Right forelimb (tissue), 1 donor: ENCODE results near the gene UST.
A peak's percentile ranks its signal among the peaks of the same experiment; 100 is the strongest.
"Not testable (repeated sequence)": the region's sequence is repeated elsewhere in the genome, so short reads cannot be mapped to it uniquely, and the experiment has no call there.

Experiments used
- DNase-seq: peaks from one replicate; pipeline ENCODE4 v3.0.0-alpha.2; 2018

UST gene

DNA sequence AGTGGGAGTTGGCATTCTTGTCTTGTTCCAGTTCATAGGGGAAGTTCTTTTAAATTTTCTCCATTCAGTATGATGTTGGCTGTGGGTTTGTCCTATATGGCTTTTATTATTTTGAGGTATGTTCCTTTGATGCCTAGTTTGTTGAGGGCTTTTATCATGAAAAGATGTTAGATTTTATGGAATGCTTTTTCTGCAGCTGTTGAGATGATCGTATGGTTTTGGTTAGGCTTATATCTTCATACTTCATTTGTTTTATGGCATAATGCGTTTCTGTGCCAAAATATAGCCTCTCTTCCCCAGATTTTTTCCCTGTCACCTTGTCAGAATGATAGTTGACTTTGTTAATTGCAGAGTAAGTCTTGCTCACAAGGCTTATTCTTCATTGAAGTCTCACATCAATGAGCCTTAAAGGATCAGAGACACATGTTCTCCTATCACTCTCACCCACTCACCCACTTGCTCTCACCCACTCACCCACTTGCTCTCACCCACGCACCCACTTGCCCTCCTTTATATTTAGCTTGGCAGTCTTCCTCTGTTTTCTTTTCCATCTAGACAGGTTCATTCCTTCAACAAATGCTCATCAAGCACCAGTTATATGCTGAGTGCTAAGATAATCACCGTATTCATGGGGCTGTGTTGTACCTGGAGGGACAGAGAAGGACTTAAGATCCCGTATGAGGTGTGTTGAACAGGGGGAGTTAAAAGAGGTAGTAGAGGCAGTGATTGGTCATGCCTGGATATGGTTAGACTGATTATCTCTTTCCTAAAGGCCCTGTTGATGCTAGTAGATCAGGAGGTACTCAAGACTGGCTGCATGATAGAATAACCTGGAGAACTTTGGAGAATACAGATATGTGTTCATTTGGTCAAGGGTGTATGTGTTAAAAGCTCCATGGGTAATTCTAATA, 19.3 kb downstream of the UST start:
- DNase-seq = no peak

DNA sequence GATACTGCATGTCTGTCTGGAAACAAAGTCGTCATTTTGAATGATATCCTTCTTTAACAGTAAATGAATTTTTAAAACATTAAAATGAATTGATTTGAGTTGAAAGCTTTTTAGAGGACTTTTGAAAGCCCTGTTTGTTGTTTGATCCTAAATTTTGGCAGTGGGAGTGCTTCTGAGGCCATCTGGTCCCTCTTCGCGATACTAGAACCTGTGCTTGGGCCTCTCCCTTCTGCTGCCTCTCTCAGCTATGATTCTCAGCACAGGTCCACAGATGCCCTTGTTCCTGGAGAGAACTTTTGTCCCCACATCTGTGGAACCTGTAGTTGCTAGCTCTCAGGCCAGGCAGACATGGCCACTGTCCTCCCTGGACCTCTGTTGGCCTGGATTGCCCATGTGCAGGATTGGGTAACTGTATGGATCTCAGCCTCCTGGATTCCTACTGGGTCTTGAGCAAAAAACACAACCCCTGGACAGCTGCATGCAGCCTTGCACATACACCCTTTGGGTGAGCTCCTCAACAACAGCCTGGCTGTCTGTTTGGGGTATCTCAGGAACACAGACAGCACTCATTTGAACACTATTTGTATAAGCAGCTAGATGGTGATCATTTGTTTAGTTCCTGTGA, 21.9 kb downstream of the UST start:
- no peak for DNase-seq

DNA sequence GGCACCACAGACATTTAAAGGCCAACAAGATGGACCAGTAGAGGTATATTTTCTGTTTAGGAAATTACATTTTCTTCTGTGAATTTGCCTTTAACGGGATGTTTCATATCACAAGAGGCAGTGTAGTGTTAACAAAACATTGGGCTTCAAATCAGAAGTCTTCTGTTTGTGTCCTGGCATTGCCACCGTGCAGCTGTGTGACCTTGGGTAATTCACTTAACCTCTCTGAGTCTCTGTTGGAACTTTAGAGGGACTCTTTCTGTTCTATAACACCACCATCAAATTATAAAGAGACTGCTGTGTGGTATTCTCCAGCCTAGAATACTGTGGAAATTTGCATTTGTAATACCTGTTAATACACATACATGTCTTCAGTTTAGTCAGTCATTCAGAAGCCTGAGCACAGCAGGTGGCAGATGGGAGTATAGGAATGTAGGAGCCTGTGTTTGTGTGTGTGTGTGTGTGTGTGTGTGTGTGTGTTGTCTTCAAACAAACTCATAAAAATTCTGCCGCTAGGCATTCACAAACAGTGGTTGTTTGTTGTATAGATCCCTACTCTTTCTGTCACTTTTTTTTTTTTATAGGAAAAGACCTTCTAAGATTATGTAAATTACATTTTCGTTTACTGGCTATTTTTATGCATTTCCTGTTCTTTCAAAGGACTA, 22.6 kb downstream of the UST start:
- no peak for DNase-seq

DNA sequence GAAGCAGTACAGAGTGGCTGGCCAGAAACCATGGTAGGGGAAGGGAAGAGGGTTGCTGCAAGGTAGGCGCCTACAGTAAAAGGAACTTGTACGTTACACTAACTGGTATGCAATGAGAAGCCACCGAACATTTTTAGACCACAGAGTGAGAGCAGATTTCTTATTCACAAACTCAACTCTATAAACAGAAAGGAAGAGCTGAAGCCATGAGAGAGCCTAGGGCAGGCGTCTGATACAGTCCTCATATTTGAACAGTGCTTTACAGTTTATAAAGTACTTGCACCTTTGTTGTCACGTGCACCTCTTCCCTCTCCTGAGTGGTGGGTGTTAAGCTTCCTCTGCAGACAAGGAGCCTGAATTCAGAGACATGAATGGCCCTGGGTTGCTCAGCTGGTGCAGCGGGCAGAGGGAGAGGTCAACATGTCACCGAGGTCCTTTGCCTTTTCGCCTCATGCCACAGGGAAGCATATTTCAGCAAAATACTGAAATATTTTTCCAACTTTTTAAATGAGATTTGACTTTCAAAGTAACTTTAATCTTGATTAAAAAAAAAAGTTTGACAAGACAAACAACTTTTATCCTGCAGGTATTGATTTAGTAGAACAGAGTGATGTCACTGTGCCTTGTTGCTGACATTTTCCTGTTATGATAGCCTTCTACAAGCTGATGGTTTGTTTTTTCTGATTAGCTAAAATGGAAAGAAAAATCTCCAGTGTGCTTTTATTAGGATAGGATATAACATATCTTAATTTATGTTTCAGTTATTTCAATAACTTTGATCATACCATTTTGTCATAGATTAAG, 23.8 kb downstream of the UST start:
- no peak for DNase-seq

DNA sequence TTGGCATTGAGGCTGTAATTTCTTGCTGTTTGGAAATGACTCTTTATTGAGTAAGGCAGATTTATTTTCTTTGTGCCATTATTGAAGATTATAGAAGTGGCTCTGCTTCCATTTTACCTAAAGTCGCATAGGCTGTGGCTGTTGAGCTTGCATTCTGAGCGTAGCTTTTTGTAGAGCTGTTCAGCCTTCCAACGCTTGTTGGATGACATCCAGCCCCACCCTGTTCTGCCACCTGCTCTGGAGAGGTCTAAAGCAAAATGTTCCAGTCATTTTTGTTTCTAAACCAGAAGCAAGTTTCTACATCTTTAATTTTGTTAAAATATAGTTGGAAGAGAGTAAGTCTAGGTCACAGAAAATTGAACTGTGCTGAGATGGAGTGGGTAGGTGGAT, 24.4 kb downstream of the UST start:
- DNase-seq = no peak

DNA sequence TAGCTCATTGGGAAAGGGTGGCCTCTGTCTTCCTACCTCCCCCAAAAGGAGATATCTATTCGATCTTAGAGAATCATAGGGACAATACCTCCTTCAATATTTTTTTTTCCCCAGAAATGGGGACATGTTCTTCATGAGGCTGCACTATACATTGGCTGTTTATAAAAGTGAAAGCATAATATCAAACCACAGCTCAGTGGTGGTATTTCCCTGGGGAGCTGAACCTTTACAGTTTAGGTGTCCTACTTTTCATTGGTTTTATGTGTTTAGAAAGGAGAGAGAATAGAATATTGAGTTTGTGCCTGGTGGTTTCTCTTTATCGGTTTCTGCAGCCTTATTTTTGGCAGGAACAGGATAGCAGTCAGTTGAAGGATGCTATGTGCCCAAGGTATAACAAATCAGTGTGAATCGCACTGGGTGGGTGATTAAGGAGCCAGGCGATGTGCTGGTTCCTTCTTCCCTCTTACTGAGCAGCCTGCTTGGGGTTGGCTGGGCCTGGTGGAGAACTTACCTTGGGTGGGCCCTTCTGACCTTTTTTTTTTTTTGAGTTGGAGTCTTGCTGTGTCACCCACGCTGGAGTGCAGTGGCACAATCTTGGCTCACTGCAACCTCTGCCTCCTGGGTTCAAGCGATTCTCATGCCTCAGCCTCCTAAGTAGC, 25.2 kb downstream of the UST start:
- DNase-seq = no peak

DNA sequence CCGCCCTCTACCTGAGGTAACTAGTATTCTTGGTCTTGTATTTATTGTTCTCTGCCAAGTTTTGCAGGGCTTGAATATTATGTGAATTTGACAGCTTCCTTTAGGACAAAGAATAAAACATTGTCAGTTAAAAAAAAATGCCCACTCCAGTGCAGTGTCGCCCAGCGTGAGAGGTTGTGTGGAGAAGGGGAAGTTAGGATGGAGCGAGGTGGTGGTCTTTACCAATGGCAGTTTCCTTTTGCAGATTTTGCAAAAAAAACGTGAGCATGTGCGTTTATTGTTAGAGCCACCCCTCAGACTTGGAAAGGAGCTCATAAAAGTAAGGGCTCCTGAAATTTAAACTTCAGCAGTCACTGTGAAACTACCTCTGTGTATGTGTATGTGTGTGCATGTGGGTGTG, 28.3 kb downstream of the UST start:
- DNase-seq = no peak

DNA sequence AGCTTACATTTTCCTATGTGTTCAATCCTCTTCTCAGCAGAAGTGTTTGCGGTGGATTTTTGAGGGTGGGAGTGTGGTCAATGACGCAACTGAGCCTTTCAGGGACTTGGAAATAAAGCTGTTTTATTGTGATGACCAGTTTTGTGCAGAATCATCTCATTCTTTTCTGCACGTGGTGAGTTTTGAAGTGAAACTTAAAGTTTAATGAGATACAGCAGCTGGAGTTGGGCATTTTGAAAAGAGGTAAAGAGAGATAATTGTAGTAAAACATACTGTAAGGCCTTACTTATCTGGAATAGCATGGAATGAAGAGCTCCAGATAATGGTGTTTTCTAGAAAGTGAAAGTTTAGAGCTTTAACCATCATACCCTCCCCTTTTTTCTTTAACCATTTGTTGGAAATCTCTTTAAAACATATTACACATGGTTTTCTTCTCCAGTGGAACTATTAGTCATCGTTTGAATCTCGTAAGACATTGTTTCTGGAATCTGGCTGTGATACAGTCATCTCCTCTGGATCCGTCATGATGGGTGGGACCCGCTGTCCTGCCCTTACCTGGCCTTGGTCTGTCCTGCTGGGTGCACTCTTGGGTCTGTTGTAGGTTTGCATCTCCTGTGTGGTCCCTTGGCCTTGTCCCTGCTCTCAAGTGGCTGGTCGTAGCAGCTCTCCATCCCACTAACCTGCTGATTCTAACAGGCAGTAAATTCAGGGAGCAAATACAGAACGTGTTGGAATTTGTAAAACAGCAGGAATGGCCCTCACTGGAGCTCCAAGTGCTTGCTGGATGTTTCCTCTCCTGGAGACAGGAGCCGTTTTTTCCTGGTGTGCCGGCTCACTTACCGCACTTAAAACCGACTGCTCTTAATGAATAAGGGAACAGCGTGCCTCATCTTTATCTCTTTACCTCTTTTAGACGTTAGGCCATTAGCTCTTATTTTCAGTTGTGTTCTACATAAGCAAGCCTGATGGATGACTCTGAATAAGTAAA, 29.8 kb downstream of the UST start:
- peak; percentile 51 for DNase-seq

DNA sequence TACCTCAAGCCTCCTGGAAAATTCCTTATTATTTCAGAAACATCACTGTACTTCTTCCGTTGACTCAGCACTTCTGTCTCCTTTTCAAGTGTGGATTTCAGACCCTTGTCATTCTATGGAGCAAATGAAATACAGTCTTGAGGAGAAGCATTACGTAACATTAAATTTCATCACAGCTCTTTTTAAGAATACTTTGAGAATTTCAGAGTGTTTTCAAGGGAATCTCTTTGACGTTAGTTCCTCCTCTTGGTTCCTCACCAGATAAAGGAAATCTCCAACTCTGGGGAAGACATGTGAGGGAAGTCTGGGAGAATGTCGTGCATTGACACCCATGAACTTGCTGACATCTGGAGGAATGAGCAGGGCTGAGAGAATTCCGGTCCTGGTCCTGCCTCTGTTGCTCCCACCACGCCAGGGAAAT, 32.3 kb downstream of the UST start:
- DNase-seq = no peak

DNA sequence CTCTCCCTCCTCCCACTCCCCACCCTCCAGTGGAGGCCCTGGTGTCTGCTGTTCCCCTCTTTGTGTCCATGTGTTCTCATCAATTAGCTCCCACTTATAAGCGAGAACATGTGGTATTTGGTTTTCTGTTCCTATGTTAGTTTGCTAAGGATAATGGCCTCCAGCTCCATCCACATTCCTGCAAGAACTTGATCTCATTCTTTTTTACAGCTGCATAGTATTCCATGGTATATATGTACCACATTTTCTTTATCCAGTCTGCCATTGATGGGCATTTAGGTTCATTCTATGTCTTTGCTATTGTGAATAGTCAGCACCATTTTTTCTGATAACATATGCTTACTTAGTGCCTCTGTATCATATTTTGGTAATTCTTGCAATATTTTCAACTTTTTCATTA, 33.6 kb downstream of the UST start:
- DNase-seq = not testable (repeated sequence)

DNA sequence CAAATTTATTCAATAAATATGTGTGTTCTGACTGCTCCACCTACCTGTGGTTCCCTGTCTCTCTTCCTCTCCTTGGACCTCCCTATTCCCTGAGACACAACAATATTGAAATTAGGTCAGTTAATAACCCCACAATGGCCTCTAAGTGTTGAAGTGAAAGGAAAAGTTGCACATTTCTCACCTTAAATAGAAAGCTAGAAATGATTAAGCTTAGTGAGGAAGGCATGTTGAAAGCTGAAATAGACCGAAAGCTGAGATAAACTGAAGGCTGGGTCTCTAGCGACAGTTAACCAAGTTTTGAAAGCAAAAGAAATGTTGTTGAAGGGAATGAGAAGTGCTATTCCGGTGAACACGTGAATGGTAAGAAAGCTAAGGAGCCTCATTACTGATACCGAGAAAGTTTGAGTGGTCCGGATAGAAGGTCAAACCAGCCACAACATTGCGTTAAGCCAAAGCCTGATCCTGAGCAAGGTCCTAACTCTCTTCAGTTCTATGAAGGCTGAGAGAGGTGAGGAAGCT, 34.1 kb downstream of the UST start:
- no peak for DNase-seq

DNA sequence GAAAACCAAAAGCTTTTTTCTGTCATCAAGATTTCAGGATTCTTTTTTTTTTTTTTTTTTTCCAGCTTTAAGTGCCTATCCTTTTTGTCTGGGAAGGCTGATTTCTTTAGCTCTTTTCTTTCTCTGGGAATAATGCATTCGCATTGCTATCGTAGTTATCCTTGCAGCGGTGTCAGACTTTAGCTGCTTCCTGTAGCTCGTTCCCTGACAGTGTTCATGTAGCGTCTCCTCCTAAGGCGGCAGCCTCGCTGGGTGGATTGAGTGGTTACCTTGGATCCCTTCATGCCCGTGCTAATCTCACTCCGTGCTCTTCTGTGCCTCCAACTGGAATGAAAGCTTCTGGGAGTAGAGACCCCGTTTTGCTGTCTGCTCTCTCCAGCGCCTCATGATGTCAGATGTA, 43.1 kb downstream of the UST start:
- no peak for DNase-seq

DNA sequence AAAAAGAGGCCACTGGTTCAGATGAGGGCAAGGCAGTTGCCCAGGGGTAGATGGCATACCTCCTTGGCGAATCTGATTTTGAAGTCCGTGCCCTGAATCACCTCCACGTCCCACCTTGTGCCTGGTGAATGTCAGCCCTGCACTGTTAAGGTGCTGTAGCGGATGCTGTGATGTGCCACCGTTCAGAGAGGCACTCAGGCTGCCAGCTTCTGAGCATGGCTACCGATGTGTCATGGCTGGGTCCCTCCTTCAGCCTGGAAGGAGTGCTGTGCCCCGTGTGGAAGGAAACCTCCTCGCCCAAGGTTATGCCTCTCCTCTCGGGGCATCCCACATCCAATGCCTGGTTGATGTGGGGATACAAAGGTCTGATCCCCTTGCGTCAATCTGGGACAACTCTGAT, 43.6 kb downstream of the UST start:
- no peak for DNase-seq

DNA sequence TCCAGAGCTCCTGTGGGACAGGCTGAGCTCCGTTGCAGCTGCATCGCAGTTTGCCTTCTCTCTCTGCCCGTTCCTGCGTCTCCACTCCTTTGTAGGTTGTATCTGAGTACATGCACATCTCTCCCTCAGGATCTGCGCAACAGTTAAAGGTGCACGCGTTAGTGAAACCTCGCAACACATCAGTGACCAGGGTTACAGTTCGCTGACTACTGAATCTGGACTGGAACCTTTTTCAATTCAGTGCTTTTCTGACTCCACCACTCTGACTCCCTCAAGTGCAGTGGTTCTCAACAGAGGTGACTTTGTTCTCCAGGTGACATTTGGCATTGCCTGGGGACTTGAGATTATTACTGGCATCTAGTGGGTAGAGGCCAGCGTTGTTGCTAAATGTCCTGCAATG, 44.0 kb downstream of the UST start:
- DNase-seq = no peak

DNA sequence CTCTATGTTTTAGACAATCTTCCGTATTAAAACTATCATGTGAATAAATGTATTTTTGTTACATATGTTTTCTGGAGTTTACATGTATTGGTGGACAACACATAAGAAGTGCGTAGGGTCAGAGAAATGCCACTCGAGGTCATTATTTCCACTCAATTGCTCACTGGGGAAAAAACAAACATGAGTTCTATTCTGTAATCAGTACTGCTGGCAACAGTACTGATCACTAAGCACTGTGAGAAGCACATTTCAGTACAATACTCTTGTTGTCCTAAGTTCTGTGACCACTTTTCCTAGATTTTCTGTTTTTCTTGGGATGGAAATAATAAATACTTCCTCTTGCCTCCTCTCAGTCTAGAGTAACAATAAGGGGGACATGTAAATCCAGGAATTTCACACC, 44.5 kb downstream of the UST start:
- no peak for DNase-seq

DNA sequence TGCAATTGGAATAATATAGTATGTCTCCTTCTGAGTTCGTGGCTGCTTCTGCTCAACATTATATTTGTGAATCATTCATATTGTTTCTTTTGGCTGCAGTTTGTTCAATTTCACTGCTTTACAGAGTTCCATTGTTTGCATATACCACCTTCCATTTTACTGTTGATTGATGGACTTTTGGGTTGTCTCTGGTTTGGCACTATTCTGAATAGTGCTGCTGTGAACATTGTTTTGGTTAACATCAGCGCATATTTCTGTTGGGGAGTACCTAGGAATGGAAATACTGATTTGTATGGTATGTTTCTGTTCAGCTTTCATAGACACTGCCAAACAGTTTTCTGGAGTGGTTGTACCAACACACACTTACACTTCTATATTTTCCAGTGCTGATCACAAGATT, 46.9 kb downstream of the UST start:
- no peak for DNase-seq

DNA sequence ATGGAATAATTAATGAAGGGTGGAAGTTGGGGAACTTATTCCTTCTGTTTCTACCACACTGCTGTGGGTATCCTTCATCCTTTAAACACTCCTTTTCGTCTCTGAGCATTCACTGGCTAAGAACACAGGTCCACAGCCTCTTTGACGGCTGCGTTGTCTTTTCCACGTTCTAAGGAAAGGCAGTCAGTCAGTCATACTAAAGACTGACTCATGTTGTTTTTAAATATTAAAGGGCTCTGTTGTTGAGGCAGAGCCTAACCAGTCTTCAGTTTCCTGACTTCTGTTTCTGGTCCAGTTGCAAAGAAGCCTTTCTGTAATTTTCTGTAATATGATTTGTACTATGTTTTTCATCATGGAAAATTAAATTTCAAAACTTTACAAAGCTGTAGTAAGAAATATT, 48.0 kb downstream of the UST start:
- DNase-seq = no peak

DNA sequence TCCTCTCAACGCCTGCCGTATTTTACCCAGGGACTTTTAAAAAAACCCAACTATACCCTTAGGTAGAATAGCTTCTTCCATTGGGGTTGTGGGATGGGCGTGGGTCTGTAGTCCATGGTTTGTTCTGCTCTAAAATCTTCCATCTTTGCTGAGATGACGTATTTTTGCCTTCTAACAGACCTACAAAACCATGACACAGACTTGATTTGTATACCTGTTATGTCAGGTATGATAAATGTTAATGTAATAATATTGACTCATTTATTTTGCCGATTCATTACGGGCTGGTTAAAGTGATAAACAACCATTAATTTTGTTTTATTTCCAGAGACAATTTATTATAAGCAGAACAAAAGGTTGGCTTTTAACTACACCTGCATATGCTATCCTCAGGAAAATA, 48.7 kb downstream of the UST start:
- DNase-seq = no peak

DNA sequence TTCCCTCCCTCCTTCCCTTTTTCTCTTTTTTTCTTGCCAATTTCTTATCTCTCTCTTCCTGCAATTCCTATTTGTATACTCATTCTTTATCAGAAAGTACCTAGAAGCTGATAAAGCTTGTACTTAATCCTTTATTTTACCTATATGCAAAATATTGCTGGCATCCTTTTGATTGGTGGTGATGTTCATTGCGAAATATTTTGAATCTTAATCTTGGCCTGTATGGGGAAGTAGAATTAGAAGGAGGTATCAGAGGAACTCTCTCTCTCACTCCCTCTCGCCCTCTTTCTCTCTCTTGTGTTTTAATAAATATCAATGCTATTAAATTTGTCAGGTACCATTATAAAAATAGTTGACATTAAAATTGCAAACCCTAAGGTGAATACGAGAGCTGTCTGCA, 52.8 kb downstream of the UST start:
- DNase-seq = no peak

DNA sequence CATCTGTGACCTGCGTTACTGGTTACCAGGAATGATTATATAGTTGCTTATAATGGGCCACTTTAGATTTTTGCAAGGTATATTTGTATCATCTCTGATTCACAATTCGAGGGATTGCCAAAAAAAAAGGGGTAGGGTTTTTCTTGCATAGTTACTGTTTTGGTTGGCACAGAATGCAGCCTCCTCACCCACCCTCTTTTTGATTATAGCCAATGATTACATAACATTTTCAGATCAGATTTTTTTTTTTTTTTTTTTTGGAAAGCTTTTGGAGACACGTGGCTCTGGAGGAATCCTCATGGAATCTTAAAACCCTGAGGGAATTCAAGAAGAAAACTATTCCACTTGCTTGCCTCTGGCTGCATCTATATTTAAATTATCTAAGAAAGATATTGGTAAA, 53.7 kb downstream of the UST start:
- DNase-seq = no peak

DNA sequence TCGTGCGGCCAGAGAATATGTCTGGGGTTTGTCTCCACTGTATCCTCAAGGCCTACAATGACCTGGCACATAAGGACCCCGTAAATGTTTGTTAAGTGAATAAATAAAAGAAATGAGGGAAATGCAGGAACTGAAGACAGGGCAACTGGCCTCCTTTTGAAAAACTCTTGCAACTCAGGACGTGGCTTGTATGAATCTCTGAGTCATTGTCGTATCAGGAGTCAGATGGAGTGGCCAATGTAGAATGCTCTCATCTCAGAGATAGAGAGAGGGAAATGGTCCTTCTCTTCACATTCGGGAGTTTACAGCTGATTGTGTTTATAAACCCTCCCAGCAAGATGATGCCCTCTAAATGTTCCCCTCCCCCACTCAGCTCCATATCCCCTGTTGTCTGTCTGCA, 57.1 kb downstream of the UST start:
- DNase-seq = no peak
